H7 (cell line): ENCODE results near the gene LORICRIN. TPM values are rescaled to one million over a fixed set of nuclear protein-coding genes. Genes with fewer than 3 reads are reported as not detected.
A peak's percentile ranks its signal among the peaks of the same experiment; 100 is the strongest.

Experiments used
- DNase-seq: peaks from one replicate; pipeline ENCODE4 v3.0.0; 2012
- H3K27me3 ChIP-seq: 2 replicates; pipeline ENCODE4 v1.6.0; 2011; ENCODE audit warnings: mild to moderate bottlenecking, low read length; ENCODE audit not compliant: control insufficient read depth, insufficient read depth
- H3K36me3 ChIP-seq: replicated peaks from 2 replicates; pipeline ENCODE4 v1.5.1; 2011; ENCODE audit warnings: low read length; ENCODE audit not compliant: control insufficient read depth, insufficient read depth
- H3K4me3 ChIP-seq: 2 replicates; pipeline ENCODE4 v1.5.1; 2011; ENCODE audit warnings: low read depth, mild to moderate bottlenecking, control low read depth, low read length, moderate library complexity; ENCODE audit not compliant: insufficient read depth
- total RNA-seq: library from RNA; depleted of rRNA; stranded (reverse); fragments of >200 nt; shearing (Covaris generic); gene quantifications from 2 replicates; pipeline ENCODE4 v1.2.3, GENCODE V29; 2014

LORICRIN gene
- total RNA-seq, 1 experiment from 2014 or later: not detected

DNA sequence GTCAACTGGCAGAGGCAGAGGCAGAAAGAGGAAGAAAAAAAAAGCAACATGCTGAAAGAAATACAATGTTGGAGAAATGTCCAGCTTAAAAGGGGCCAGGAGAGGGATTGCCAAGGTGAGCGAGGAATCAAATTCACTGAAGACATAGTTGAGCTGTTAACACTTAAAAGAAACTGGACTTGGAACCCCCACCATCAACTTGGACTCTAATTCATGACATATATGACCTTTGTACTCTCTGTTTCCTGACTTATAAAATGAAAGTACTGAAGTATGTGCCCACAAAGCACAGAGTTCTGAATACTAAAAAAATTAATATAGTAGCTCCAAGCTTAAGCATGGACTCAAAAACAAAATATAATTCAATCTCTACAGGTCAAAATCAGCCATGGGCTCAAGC lies 26.0 kb upstream of the LORICRIN start:
- no peak overlapping the region for H3K4me3 ChIP-seq
- DNase-seq: no peak
- no peaks in the 10 kb centered on the region for H3K27me3 ChIP-seq
- no peaks in the 10 kb centered on the region for H3K36me3 ChIP-seq

DNA sequence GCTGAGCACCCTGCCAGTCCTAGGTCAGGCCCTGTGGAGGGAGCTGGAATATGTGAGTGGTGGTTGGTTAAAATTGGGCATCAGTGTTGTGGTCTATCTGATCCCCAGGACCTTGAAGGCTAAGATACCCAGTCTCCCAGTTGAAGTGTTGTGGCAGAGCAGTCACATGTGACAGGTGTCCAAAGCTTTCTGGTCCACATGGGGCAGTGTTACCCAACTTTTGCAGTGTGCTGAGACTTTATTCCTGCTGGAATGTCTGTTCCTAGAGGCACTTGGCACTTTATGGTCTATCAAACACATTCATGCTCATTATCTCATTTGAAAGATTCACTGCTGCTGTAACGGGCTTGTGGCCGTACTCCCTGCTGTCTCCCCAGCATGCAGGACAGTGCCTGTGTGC lies 21.0 kb upstream of the LORICRIN start:
- DNase-seq: peak; percentile 36
- Histone ChIP-seq H3K4me3 (no peak overlapping the region), H3K27me3 (no peaks in the 10 kb centered on the region), H3K36me3 (no peaks in the 10 kb centered on the region)

DNA sequence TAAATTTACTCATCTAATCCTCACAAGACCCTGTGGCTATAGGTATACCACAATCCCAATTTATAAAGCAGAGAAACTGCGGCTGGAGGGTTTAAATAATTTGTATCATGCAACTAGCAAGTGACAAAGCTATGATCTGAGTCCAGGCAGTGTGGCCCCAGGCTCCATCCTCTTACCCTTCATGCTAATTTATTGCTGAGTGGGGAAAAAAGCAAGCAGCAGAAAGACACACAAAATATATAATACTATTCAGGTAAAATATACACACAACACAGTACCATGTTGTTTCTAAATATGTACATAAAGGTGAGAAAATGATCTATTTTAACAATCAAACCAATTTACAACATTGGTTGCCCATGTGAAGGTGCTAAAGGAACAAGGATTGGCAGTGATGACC lies 17.3 kb upstream of the LORICRIN start:
- Histone ChIP-seq H3K4me3 (no peak overlapping the region), H3K27me3 (no peaks in the 10 kb centered on the region), H3K36me3 (no peaks in the 10 kb centered on the region)
- no peak for DNase-seq

DNA sequence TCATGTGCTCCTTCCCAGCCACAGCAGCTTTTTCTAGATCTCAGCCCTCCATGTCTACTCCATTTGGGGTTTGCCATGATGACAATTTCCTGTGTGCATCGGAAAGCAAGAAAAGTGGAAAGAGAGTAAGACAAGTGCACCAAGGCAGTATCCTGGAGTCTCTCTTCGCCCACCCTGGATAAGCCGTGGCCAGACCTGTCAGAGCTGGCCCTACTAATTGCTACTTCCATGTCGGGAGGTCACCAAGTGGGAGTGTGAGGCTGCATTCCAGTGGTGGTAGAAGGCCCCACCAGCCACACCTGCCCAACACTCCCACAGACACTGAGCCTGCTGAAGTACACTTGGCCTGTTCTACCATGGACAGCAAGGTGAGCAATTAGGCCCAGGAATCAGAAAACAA lies 14.0 kb upstream of the LORICRIN start:
- no peak for DNase-seq
- Histone ChIP-seq H3K36me3 (no peaks in the 10 kb centered on the region), H3K4me3 (no peak overlapping the region), H3K27me3 (no peaks in the 10 kb centered on the region)

DNA sequence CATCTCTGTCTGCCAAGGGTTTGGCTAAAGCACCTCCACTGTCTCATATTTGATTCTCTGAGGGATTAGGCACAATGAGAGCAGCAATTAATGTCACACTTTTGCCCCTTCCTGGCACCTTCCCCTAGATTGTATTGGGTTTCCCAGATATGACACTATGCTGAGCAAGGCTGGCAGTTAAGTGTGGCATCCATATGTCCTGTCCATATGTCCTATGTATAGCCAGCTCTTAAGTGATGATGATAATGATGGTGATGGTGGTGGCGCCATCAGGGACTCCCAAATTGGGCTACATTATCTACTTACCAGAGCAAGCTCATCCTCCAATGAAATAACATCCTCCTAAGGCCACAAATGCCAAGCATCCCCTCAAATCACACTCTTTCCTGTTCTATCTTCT lies 13.5 kb upstream of the LORICRIN start:
- no peak for DNase-seq
- no peaks in the 10 kb centered on the region for H3K36me3 ChIP-seq
- no peak overlapping the region for H3K4me3 ChIP-seq
- no peaks in the 10 kb centered on the region for H3K27me3 ChIP-seq

DNA sequence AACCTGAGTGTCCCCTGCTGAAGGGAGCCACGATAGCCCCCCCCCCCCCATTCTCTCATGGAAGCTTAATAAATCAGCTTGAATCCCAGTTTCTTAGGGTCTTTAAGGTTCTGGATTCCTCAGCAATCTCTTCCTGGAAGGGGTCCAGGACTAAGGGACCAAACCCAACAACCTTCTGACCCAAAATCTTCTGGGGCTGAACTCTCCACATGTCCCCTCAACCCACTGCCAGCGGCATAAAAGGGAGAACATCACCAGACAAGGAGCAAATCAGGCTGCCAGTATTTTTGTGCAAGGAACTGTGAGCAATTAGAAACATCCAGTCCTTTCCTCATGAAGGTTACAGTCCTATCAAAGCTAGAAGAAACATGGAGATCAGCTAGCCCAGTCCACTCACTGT lies 12.7 kb upstream of the LORICRIN start:
- Histone ChIP-seq H3K36me3 (no peaks in the 10 kb centered on the region), H3K27me3 (no peaks in the 10 kb centered on the region), H3K4me3 (no peak overlapping the region)
- DNase-seq: no peak

DNA sequence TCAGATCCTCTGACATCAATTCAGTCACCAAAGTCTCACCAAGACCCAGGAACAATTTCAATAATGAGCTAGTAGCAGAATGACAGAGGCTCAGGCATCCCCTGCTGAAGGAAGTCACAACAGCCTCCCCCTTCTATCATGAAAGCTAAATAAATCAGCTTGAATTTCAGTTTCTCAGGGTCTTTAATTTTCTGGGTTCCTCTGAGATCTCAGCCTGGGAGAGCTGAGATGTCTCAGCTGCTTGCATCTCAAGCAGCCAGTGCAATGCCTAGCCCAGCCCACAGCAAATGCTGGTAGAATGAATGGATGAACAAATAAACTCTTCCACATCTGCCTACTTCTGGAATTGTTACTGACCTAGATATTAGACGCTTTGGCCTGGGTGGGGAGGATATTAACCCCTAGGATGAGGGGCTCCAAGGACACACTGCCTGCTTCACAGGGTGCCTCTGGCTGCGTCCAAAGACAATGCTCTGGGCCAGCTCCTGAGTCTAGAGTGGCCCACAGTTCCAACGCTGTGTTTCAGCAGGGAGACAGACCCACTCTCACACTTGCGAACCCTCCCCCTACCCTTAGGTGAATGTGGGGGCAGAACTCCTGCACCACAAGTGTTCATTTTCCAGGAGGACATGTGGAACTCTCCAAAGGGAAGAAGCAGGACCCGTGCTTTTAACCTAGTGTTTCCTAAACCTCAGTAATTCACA lies 11.2 kb upstream of the LORICRIN start:
- Histone ChIP-seq H3K36me3 (no peaks in the 10 kb centered on the region), H3K4me3 (no peak overlapping the region), H3K27me3 (no peaks in the 10 kb centered on the region)
- no peak for DNase-seq

DNA sequence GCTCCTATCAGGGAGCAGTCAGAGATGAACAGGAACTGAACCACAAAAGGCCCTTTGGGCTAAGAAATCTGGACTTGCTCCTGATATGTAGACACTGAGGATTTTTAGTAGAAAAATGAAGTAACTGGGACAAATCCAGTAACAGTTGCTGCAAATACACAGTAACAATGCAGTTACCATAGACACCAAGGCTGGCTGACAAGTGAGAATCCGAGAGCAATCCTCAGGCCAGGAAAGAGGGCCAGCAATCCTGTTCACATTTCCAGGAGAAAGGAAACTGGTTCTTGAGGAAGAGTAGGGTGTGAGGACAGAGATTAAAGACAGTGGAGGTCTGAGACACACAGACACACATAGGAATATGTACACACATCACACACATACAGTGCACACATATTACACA lies 9.3 kb upstream of the LORICRIN start:
- H3K36me3 ChIP-seq: no peaks in the 10 kb centered on the region

DNA sequence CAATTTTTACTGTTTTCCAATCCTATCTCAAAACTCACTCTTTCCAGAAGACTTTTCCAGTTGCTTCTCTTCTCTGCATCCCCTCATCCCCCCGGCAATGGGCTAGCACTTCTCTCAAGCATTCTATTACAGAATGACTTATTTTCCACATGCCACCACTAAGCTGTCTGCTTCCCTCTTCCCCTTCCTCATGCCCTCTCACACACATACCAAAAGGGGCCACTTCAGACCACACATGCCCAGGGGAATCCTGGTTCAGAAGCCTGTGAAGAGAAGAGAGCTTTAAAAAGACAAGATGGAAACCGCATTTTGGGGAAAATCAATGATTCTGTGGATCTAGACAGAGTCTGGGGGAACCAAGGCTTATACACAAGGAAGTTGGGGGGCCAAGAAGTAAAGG lies 8.4 kb upstream of the LORICRIN start:
- DNase-seq: no peak
- Histone ChIP-seq H3K4me3 (no peak overlapping the region), H3K27me3 (no peaks in the 10 kb centered on the region), H3K36me3 (no peaks in the 10 kb centered on the region)

More for the DNA sequence above, 9.3 kb upstream of the LORICRIN start:
- no peak for DNase-seq
- Histone ChIP-seq H3K4me3 (no peak overlapping the region), H3K27me3 (no peaks in the 10 kb centered on the region)

DNA sequence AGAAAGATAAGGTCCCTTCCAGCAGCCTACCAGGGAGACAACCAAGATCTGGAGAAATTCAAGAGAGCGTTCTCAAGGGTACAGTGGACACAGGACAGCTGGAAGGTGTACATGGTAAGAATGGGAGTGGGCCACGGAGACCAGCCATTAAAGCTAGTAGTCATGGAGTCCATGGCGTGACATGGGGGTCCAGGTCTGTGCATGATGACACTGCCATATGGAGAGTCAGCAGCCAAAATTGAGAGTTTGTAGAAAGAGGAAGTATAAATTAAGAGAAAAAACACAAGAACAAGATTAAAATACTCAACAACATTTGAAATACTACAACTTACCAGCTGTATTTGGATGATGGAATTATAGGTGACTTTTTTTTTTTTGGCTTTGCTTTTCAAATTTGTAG lies 7.9 kb upstream of the LORICRIN start:
- H3K27me3 ChIP-seq: no peaks in the 10 kb centered on the region
- DNase-seq: no peak
- H3K36me3 ChIP-seq: no peaks in the 10 kb centered on the region
- H3K4me3 ChIP-seq: no peak overlapping the region

DNA sequence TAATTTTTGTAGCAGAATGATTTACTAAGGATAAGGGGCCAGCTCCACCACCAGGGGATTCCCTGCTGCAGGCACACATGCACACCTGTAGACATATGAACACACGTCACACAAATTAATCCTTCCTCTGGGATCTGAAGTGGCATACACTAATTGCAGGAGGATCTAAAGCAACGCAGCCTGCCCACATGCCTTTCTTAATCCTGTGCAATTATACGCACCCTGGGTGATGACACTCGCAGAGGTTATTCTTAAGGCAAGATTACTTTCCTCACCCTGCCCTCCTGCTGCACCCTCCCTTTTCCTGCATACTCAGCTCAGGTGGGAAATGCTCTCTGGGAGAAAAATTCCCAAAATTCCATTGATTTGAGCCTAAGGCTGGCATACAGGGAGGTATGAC lies 7.5 kb upstream of the LORICRIN start:
- Histone ChIP-seq H3K4me3 (no peak overlapping the region), H3K27me3 (no peaks in the 10 kb centered on the region), H3K36me3 (no peaks in the 10 kb centered on the region)
- DNase-seq: no peak

DNA sequence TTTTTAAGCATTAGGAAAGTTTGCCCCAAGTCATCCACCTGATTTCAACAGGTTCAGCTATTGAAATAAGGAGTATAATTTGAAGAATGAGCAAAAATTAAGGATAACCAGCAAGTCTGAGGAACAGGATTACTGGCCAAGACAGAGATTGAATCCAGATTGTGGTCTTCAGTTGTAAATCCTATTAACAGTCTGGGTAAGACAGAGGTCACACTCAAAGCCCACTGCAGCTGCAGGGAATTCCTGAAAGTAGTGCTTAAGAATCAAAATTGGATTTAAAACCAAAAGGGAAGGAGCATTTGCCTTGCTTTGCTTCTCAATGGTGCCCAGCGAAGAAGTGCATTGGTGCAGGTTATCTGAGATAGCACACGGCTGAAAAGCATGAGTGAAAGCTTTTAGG lies 6.4 kb upstream of the LORICRIN start:
- no peaks in the 10 kb centered on the region for H3K27me3 ChIP-seq
- H3K36me3 ChIP-seq: no peaks in the 10 kb centered on the region
- no peak overlapping the region for H3K4me3 ChIP-seq
- no peak for DNase-seq

DNA sequence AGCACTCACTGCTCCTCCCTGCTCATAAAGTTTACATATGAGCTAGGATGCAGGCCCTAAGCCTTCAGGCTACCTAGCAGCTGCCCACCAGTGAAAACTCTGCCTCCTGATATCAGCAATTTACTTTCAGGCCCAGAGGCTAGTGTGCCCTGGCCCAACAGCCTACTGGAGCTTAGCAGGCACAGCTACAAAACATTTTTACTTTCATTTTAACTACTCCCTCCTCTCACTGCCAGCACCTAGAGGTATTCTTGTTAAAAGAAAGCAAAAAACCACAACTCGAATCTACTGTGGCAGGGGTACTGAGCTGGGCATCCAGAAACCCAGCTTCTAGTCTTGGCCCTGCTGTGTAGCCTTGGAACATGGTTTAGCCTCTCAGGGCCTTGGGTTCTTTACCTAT lies 5.8 kb upstream of the LORICRIN start:
- DNase-seq: no peak
- Histone ChIP-seq H3K27me3 (no peaks in the 10 kb centered on the region), H3K36me3 (no peaks in the 10 kb centered on the region), H3K4me3 (no peak overlapping the region)

DNA sequence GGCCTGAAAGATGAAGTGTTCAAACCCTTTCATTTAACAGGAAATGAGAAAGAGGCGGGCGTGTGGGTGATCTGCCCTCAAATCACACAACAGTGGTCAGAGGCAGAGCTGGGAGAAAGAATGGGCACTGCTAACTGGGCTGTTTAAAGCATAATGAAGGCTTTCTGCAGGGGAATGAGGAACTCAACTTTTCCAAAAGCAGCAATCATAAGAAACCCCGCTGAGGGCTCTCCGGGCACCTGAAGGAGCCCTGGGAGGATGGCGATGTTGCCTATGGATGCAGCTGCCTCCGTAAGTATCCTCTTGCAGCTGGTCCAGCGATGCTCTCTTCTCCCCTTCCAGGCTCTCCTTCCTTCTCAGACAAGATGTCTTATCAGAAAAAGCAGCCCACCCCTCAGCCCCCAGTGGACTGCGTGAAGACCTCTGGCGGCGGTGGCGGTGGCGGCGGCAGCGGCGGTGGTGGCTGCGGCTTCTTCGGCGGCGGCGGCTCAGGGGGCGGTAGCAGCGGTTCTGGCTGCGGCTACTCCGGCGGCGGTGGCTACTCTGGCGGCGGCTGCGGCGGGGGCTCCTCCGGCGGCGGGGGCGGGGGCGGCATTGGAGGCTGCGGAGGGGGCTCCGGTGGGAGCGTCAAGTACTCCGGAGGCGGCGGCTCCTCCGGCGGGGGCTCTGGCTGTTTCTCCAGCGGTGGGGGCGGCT lies 1.2 kb downstream of the LORICRIN start:
- no peaks in the 10 kb centered on the region for H3K36me3 ChIP-seq
- H3K4me3 ChIP-seq: no peak overlapping the region
- peak; percentile 63 for DNase-seq
- H3K27me3 ChIP-seq: peaks cover 15% of the 10 kb centered on the region

DNA sequence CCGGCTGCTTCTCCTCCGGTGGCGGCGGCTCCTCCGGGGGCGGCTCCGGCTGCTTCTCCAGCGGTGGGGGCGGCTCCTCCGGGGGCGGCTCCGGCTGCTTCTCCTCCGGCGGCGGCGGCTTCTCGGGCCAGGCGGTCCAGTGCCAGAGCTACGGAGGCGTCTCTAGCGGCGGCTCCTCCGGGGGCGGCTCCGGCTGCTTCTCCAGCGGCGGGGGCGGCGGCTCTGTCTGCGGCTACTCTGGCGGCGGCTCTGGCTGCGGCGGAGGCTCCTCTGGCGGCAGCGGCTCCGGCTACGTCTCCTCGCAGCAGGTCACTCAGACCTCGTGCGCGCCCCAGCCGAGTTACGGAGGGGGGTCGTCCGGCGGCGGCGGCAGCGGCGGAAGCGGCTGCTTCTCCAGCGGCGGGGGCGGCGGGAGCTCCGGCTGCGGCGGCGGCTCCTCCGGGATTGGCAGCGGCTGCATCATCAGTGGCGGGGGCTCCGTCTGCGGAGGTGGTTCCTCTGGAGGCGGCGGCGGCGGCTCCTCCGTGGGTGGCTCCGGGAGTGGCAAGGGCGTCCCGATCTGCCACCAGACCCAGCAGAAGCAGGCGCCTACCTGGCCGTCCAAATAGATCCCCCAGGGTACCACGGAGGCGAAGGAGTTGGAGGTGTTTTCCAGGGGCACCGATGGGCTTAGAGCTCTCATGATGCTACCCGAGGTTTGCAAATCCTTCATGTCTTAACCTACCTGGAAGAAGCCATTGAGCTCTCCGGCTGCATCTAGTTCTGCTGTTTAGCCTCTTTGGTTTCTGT lies 2.0 kb downstream of the LORICRIN start:
- peak; percentile 61 for DNase-seq
- H3K27me3 ChIP-seq: peaks cover 15% of the 10 kb centered on the region
- peak overlapping the region; percentile 18; the same call in 1 of the 2 replicates for H3K4me3 ChIP-seq
- no peaks in the 10 kb centered on the region for H3K36me3 ChIP-seq
